ENCODE data around the gene ADGRG3.
"Not testable (repeated sequence)": the region's sequence is repeated elsewhere in the genome, so short reads cannot be mapped to it uniquely, and the experiment has no call there.

ADGRG3 gene

GRCh38 chr16:57722651-57723050, 54.5 kb downstream of the ADGRG3 start:
- no peaks in the 10 kb centered on the region for H3K27me3 Mint-ChIP-seq
- H3K36me3 Mint-ChIP-seq = no peaks in the 10 kb centered on the region
- no peak overlapping the region for H3K27ac Mint-ChIP-seq
- no peaks in the 10 kb centered on the region for H3K4me1 Mint-ChIP-seq
- no peaks in the 10 kb centered on the region for H3K9me3 Mint-ChIP-seq
- no peak overlapping the region for H3K4me3 Mint-ChIP-seq

- Mint-ChIP-seq H3K27me3 (no peaks in the 10 kb centered on the region), H3K36me3 (no peaks in the 10 kb centered on the region), H3K27ac (no peak overlapping the region), H3K4me1 (no peaks in the 10 kb centered on the region), H3K4me3 (no peak overlapping the region), H3K9me3 (no peaks in the 10 kb centered on the region)
These were observed 55.1 kb downstream of the ADGRG3 start for GRCh38 chr16:57723170-57723569.

GRCh38 chr16:57724531-57724930, 56.4 kb downstream of the ADGRG3 start:
- H3K27ac Mint-ChIP-seq = no peak overlapping the region
- H3K27me3 Mint-ChIP-seq = no peaks in the 10 kb centered on the region
- no peak overlapping the region for H3K4me3 Mint-ChIP-seq

GRCh38 chr16:57725151-57725550, 57.0 kb downstream of the ADGRG3 start:
- no peaks in the 10 kb centered on the region for H3K27me3 Mint-ChIP-seq
- H3K36me3 Mint-ChIP-seq = no peaks in the 10 kb centered on the region
- H3K4me3 Mint-ChIP-seq = no peak overlapping the region
- no peaks in the 10 kb centered on the region for H3K4me1 Mint-ChIP-seq
- H3K9me3 Mint-ChIP-seq = no peaks in the 10 kb centered on the region
- no peak overlapping the region for H3K27ac Mint-ChIP-seq

More at GRCh38 chr16:57724531-57724930, 56.4 kb downstream of the ADGRG3 start:
- no peaks in the 10 kb centered on the region for H3K4me1 Mint-ChIP-seq
- no peaks in the 10 kb centered on the region for H3K36me3 Mint-ChIP-seq
- no peaks in the 10 kb centered on the region for H3K9me3 Mint-ChIP-seq

- Mint-ChIP-seq H3K4me3 (no peak overlapping the region), H3K36me3 (no peaks in the 10 kb centered on the region), H3K9me3 (no peaks in the 10 kb centered on the region), H3K27ac (no peak overlapping the region), H3K27me3 (no peaks in the 10 kb centered on the region), H3K4me1 (no peaks in the 10 kb centered on the region)
These were observed 57.4 kb downstream of the ADGRG3 start for GRCh38 chr16:57725554-57725953.

- Mint-ChIP-seq H3K9me3 (no peaks in the 10 kb centered on the region), H3K4me3 (no peak overlapping the region), H3K27ac (no peak overlapping the region), H3K4me1 (no peaks in the 10 kb centered on the region), H3K27me3 (no peaks in the 10 kb centered on the region), H3K36me3 (no peaks in the 10 kb centered on the region)
These were observed 57.9 kb downstream of the ADGRG3 start for GRCh38 chr16:57725976-57726375.

- Mint-ChIP-seq H3K27ac (peak overlapping the region; percentile 41), H3K4me3 (no peak overlapping the region), H3K36me3 (no peaks in the 10 kb centered on the region), H3K27me3 (no peaks in the 10 kb centered on the region), H3K9me3 (no peaks in the 10 kb centered on the region), H3K4me1 (no peaks in the 10 kb centered on the region)
These were observed 58.4 kb downstream of the ADGRG3 start for GRCh38 chr16:57726433-57726947.

GRCh38 chr16:57727610-57728009, 59.5 kb downstream of the ADGRG3 start:
- H3K36me3 Mint-ChIP-seq = no peaks in the 10 kb centered on the region
- no peaks in the 10 kb centered on the region for H3K4me1 Mint-ChIP-seq
- no peaks in the 10 kb centered on the region for H3K27me3 Mint-ChIP-seq
- H3K4me3 Mint-ChIP-seq = no peak overlapping the region
- H3K27ac Mint-ChIP-seq = no peak overlapping the region
- peaks cover 2% of the 10 kb centered on the region for H3K9me3 Mint-ChIP-seq

- peaks cover 2% of the 10 kb centered on the region for H3K36me3 Mint-ChIP-seq
- H3K27ac Mint-ChIP-seq = no peak overlapping the region
- H3K4me1 Mint-ChIP-seq = peaks cover 6% of the 10 kb centered on the region
- no peaks in the 10 kb centered on the region for H3K27me3 Mint-ChIP-seq
- no peak overlapping the region for H3K4me3 Mint-ChIP-seq
- H3K9me3 Mint-ChIP-seq = peaks cover 11% of the 10 kb centered on the region
These were observed 60.5 kb downstream of the ADGRG3 start for GRCh38 chr16:57728336-57729181.

- Mint-ChIP-seq H3K36me3 (peaks cover 2% of the 10 kb centered on the region), H3K4me3 (no peak overlapping the region), H3K27ac (no peak overlapping the region), H3K9me3 (peaks cover 11% of the 10 kb centered on the region), H3K4me1 (peaks cover 6% of the 10 kb centered on the region), H3K27me3 (no peaks in the 10 kb centered on the region)
These were observed 61.0 kb downstream of the ADGRG3 start for GRCh38 chr16:57729182-57729484.

- not testable (repeated sequence) for H3K36me3 Mint-ChIP-seq, H3K27me3 Mint-ChIP-seq, H3K27ac Mint-ChIP-seq, H3K4me3 Mint-ChIP-seq, H3K4me1 Mint-ChIP-seq
- H3K9me3 Mint-ChIP-seq = peaks cover 11% of the 10 kb centered on the region
These were observed 61.7 kb downstream of the ADGRG3 start for GRCh38 chr16:57729852-57730251.

- peaks cover 2% of the 10 kb centered on the region for H3K36me3 Mint-ChIP-seq
- H3K27ac Mint-ChIP-seq = peak overlapping the region; percentile 2
- H3K9me3 Mint-ChIP-seq = peaks cover 11% of the 10 kb centered on the region
- no peak overlapping the region for H3K4me3 Mint-ChIP-seq
- peaks cover 10% of the 10 kb centered on the region for H3K4me1 Mint-ChIP-seq
- no peaks in the 10 kb centered on the region for H3K27me3 Mint-ChIP-seq
These were observed 62.9 kb downstream of the ADGRG3 start for GRCh38 chr16:57730771-57731730.

GRCh38 chr16:57732037-57732436, 63.9 kb downstream of the ADGRG3 start:
- peaks cover 2% of the 10 kb centered on the region for H3K36me3 Mint-ChIP-seq
- H3K27me3 Mint-ChIP-seq = no peaks in the 10 kb centered on the region
- no peak overlapping the region for H3K27ac Mint-ChIP-seq
- peaks cover 16% of the 10 kb centered on the region for H3K4me1 Mint-ChIP-seq
- no peak overlapping the region for H3K4me3 Mint-ChIP-seq
- H3K9me3 Mint-ChIP-seq = peaks cover 11% of the 10 kb centered on the region

- Mint-ChIP-seq H3K4me1 (peaks cover 22% of the 10 kb centered on the region), H3K9me3 (peaks cover 11% of the 10 kb centered on the region), H3K36me3 (peaks cover 2% of the 10 kb centered on the region), H3K27me3 (no peaks in the 10 kb centered on the region), H3K4me3 (peak overlapping the region; percentile 67), H3K27ac (no peak overlapping the region)
These were observed 64.6 kb downstream of the ADGRG3 start for GRCh38 chr16:57732714-57733113.

GRCh38 chr16:57734308-57734924, 66.3 kb downstream of the ADGRG3 start:
- H3K36me3 Mint-ChIP-seq = peaks cover 2% of the 10 kb centered on the region
- H3K4me1 Mint-ChIP-seq = peaks cover 24% of the 10 kb centered on the region
- no peaks in the 10 kb centered on the region for H3K27me3 Mint-ChIP-seq
- H3K4me3 Mint-ChIP-seq = peak overlapping the region; percentile 96
- peak overlapping the region; percentile 98 for H3K27ac Mint-ChIP-seq
- peaks cover 11% of the 10 kb centered on the region for H3K9me3 Mint-ChIP-seq
